ENCODE results near the gene TEX2. TPM values are rescaled to one million over a fixed set of nuclear protein-coding genes. Genes with fewer than 3 reads are reported as not detected.

The TEX2 gene
- polyA plus RNA-seq, 1 of the 3 experiments (the other 2 are of a cell fraction), result 24.0 TPM

- Histone ChIP-seq H3K4me1 (ENCODE audit: control insufficient read depth in 1 of 2, insufficient read depth in 2 of 2, low read depth in 1 of 2, low read length in 1 of 2) (peaks cover 0 to 2% of the 10 kb centered on the region in 2 experiments; a peak in 1 of 4 replicates), H3K4me2 (no peak overlapping the region), H3K9me2 (no peaks in the 10 kb centered on the region), H3K27me3 (ENCODE audit: insufficient read depth) (no peaks in the 10 kb centered on the region), H3K36me3 (replicated peaks in 1 of 2; ENCODE audit: control insufficient read depth in 1 of 2, insufficient read depth in 2 of 2, low read length in 1 of 2) (no peaks in the 10 kb centered on the region), H3F3A (replicated peaks; ENCODE audit: insufficient read depth) (peaks cover 5% of the 10 kb centered on the region), H3K4me3 (ENCODE audit: low read depth in 2 of 2, low read length in 1 of 2) (no peak overlapping the region), H3K9ac (no peak overlapping the region), H3K79me2 (ENCODE audit: insufficient read depth) (no peaks in the 10 kb centered on the region), H3K9me3 (no peaks in the 10 kb centered on the region), H3K27ac (ENCODE audit: low read depth in 2 of 2, low read length in 1 of 2) (no peak overlapping the region), H2AFZ (ENCODE audit: low read depth) (no peak overlapping the region), H4K20me1 (ENCODE audit: insufficient read depth) (0 out of 2 replicates have a peak, but pooled peaks cover 5% of the 10 kb centered on the region)
- POLR2A ChIA-PET, result no interaction called here
- 71% methylated on average over 7 of the region's 7 CpGs for WGBS (ENCODE audit: low lambda C conversion rate)
- TF ChIP-seq RFX5 (IDR thresholded peaks at IDR 0.05; ENCODE audit: low read length) (no peak), JUND (IDR thresholded peaks at IDR 0.05) (0 out of 2 replicates have a peak, but pooled peaks have one; percentile 5), FOSL2 (IDR thresholded peaks at IDR 0.05; ENCODE audit: borderline replicate concordance, low read depth) (peak; percentile 9; the same call in 1 of the 2 replicates)
- CTCF ChIA-PET, result interaction anchor here (0.6 to 2.0 kb wide), 8 partner anchors 9 to 303 kb away, joined by 3 to 10 read pairs (median 4); partner anchors contain the start of gene GH1
- DNase-seq, result no peak
These were observed 147.1 kb downstream of the TEX2 start for GRCh38 chr17:64115822-64116534.

DNA sequence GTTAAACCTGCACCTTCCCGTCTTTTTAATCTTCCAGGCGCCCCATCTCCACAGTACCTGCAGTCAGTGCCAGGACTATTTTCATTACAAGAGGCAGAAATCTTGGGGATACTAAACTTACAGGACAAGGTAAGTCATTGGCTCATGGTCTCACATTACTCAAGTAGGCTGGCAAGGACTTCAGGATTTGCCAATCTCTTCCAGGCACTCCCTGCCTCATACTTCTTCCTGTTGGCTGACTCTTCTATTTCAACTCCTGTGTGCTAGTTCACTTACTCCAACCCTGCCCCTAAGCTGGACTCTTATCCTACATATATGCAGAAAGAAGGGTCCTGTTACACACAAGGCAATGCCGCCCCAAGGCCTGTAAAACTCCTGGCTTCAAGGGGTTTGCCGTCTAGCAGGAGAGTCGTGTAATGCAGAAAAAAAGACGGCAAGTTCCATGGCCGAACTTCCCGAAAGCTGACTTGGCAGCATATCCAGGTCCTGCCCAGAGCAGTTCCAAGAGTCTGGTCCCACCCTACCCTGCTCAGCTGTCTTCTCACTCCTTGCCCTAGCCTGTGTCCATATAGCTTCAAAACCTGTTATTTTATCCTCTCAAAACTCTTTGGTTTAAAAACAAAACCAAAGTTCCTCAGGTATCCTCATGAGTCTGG is 147.9 kb downstream of the TEX2 start:
- no peaks in the 10 kb centered on the region for H3K9me2 ChIP-seq
- no peak overlapping the region for H3K9ac ChIP-seq
- H3K4me3 ChIP-seq (ENCODE audit: low read depth in 2 of 2, low read length in 1 of 2), result no peak overlapping the region
- no peak overlapping the region for H2AFZ ChIP-seq (ENCODE audit: low read depth)
- TF ChIP-seq PBX3 (IDR thresholded peaks at IDR 0.05) (no peak), FOXJ3 (CRISPR knock-in tag; IDR thresholded peaks at IDR 0.05) (no peak), RCOR1 (IDR thresholded peaks at IDR 0.05; ENCODE audit: low read length) (no peak), REST (IDR thresholded peaks at IDR 0.05; ENCODE audit: low read depth, low read length) (no peak), MEF2A (IDR thresholded peaks at IDR 0.05; ENCODE audit: borderline replicate concordance, low read depth) (no peak), NRF1 (IDR thresholded peaks at IDR 0.05; ENCODE audit: low read depth, low read length) (no peak)
- peaks cover 0 to 2% of the 10 kb centered on the region in 2 experiments; a peak in 1 of 4 replicates for H3K4me1 ChIP-seq (ENCODE audit: control insufficient read depth in 1 of 2, insufficient read depth in 2 of 2, low read depth in 1 of 2, low read length in 1 of 2)
- H3F3A ChIP-seq (replicated peaks; ENCODE audit: insufficient read depth), result peaks cover 5% of the 10 kb centered on the region
- ChIA-PET CTCF (interaction anchor here (0.7 to 4.3 kb wide), 8 partner anchors 10 to 303 kb away, joined by 3 to 17 read pairs (median 6); partner anchors contain the start of gene GH1), POLR2A (no interaction called here)
- H4K20me1 ChIP-seq (ENCODE audit: insufficient read depth), result 0 out of 2 replicates have a peak, but pooled peaks cover 5% of the 10 kb centered on the region
- no peaks in the 10 kb centered on the region for H3K9me3 ChIP-seq
- H3K27me3 ChIP-seq (ENCODE audit: insufficient read depth), result no peaks in the 10 kb centered on the region
- WGBS (ENCODE audit: low lambda C conversion rate), result 97% methylated on average over 8 of the region's 8 CpGs
- H3K4me2 ChIP-seq, result no peak overlapping the region
- no peaks in the 10 kb centered on the region for H3K36me3 ChIP-seq (replicated peaks in 1 of 2; ENCODE audit: control insufficient read depth in 1 of 2, insufficient read depth in 2 of 2, low read length in 1 of 2)
- DNase-seq, result no peak
- no peak overlapping the region for H3K27ac ChIP-seq (ENCODE audit: low read depth in 2 of 2, low read length in 1 of 2)
- no peaks in the 10 kb centered on the region for H3K79me2 ChIP-seq (ENCODE audit: insufficient read depth)
